ENCODE measurements around the gene PCSK5.

DNA sequence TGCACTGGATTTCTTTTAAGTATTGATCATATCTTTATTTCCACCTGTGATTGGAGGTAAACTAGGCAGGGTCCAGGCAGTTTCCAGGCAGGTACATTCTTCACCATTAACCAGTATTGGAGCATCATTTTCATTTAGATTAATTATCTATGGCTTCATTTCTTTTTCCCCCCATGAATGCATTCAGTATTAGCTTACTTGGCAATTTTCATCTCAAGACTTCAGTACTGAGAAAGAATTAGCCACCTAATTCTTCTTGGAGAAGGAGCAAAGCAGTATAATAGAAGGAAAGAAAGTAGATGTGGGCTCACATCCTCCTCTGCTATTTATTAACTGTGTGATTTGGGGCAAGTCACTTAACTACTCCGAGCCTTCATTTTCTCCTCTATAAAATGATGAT lies 295.0 kb downstream of the PCSK5 start:
- TF ChIP-seq RAD21 (IDR thresholded peaks at IDR 0.05 in 1 of 2, conservative IDR thresholded peaks at IDR 0.05 in 1 of 2; ENCODE audit: low read depth in 2 of 2, low read length in 2 of 2) (no peak), SIN3A (conservative IDR thresholded peaks at IDR 0.05 in 1 of 2, IDR thresholded peaks at IDR 0.05 in 1 of 2; ENCODE audit: low read depth in 1 of 2, low read length in 2 of 2) (no peak), EZH2 (IDR thresholded peaks at IDR 0.05; ENCODE audit: low read depth, low read length, severe bottlenecking) (no peak), CTCF (IDR thresholded peaks at IDR 0.05; ENCODE audit: control extremely low read depth in 1 of 3, insufficient read depth in 1 of 3, low read depth in 1 of 3, low read length in 3 of 3) (no peak), YY1 (IDR thresholded peaks at IDR 0.05; ENCODE audit: low read depth, low read length) (no peak), POLR2A (IDR thresholded peaks at IDR 0.05; ENCODE audit: control extremely low read depth in 1 of 2, low read depth in 2 of 2, low read length in 2 of 2) (no peak), PHF8 (conservative IDR thresholded peaks at IDR 0.05; ENCODE audit: low read depth, low read length) (no peak)
